Muscle of back (tissue), 11 donors: Measurements from ENCODE around the gene ORC1. TPM values are rescaled to one million over a fixed set of nuclear protein-coding genes. Genes with fewer than 3 reads are reported as not detected.

Source experiments
- DNase-seq, 3 donors: peaks; one replicate each; pipeline versions ENCODE4 v3.0.0 to v3.0.0-alpha.2; 2013
- polyA plus RNA-seq, 10 donors: library from polyadenylated mRNA; unstranded; fragments of 120-200 nt; gene quantifications; one replicate each; pipeline ENCODE4 v1.2.1, GENCODE V29; 2013; ENCODE audit not compliant: insufficient read length in 10 of 10

ORC1 gene
- polyA plus RNA-seq, 10 donors = 2.2 to 4.8 (median 3.2) TPM

- no peak for DNase-seq
Measured at GRCh38 chr1:52346653-52347052, 57.6 kb downstream of the ORC1 start.

GRCh38 chr1:52345252-52345651 lies 59.0 kb downstream of the ORC1 start:
- no peak for DNase-seq

- DNase-seq = no peak
Measured at GRCh38 chr1:52343979-52344378, 60.2 kb downstream of the ORC1 start.

GRCh38 chr1:52341655-52342260 lies 62.5 kb downstream of the ORC1 start:
- no peak for DNase-seq

- DNase-seq = no peak
Measured at GRCh38 chr1:52337439-52337838, 66.8 kb downstream of the ORC1 start.

GRCh38 chr1:52334906-52335528 lies 69.2 kb downstream of the ORC1 start:
- DNase-seq = no peak

- DNase-seq = no peak
Measured at GRCh38 chr1:52332411-52332810, 71.8 kb downstream of the ORC1 start.

- no peak for DNase-seq
Measured at GRCh38 chr1:52328615-52329014, 75.6 kb downstream of the ORC1 start.

- no peak for DNase-seq
Measured at GRCh38 chr1:52325786-52326185, 78.4 kb downstream of the ORC1 start.

- no peak for DNase-seq
Measured at GRCh38 chr1:52323731-52324130, 80.5 kb downstream of the ORC1 start.

Other genes with a start within 250 kb of the ORC1 start
- 10 to 100 TPM; 15.4 to 29.7 (median 20.3) TPM for gene CC2D1B, start 38.2 kb downstream of the ORC1 start, polyA plus RNA-seq
- gene PRPF38A, start 179 bp upstream of the ORC1 start, polyA plus RNA-seq = 10 to 100 TPM; 38.0 to 50.5 (median 44.7) TPM
- 100 to 1,000 TPM in 2 of 10 donors, 10 to 100 TPM in 8; 49.6 to 119 (median 72.0) TPM for gene TUT4, start 148.7 kb upstream of the ORC1 start, polyA plus RNA-seq
- gene GPX7, start 197.9 kb upstream of the ORC1 start, polyA plus RNA-seq = 100 to 1,000 TPM; 129 to 150 (median 139) TPM
- gene SHISAL2A, start 228.7 kb upstream of the ORC1 start, polyA plus RNA-seq = 1 to 10 TPM; 2.5 to 6.8 (median 4.3) TPM